ENCODE measurements around the gene LSG1. TPM values are rescaled to one million over a fixed set of nuclear protein-coding genes. Genes with fewer than 3 reads are reported as not detected.

LSG1 gene
- total RNA-seq, 1 experiment from 2014 or later: 45.8 TPM

- no peak for TF ChIP-seq ZNF423 (CRISPR knock-in tag; IDR thresholded peaks at IDR 0.05)
- peak; percentile 74; the same call in 1 of the 2 replicates for TF ChIP-seq ARID4B (CRISPR knock-in tag; IDR thresholded peaks at IDR 0.05; ENCODE audit: borderline replicate concordance)
- TF ChIP-seq CREM (CRISPR knock-in tag; IDR thresholded peaks at IDR 0.05): peak; percentile 73
- TF ChIP-seq RORB (CRISPR knock-in tag; IDR thresholded peaks at IDR 0.05): no peak
- no peak for TF ChIP-seq CBFB (CRISPR knock-in tag; IDR thresholded peaks at IDR 0.05; ENCODE audit: low read depth)
- no peak for TF ChIP-seq ATF3 (CRISPR knock-in tag; conservative IDR thresholded peaks at IDR 0.05)
- no peak for TF ChIP-seq ATF1 (CRISPR knock-in tag; IDR thresholded peaks at IDR 0.05)
- TF ChIP-seq STAT6 (CRISPR knock-in tag; conservative IDR thresholded peaks at IDR 0.05; ENCODE audit: low read depth): no peak
- no peak for TF ChIP-seq SMAD3 (CRISPR knock-in tag; IDR thresholded peaks at IDR 0.05; ENCODE audit: borderline replicate concordance)
- no peak for TF ChIP-seq E2F1 (CRISPR knock-in tag; IDR thresholded peaks at IDR 0.05)
- TF ChIP-seq HMGXB4 (CRISPR knock-in tag; IDR thresholded peaks at IDR 0.05): no peak
- no peak for TF ChIP-seq NR2C2 (CRISPR knock-in tag; IDR thresholded peaks at IDR 0.05)
- TF ChIP-seq USF1 (CRISPR knock-in tag; IDR thresholded peaks at IDR 0.05): no peak
- no peak for TF ChIP-seq JAZF1 (CRISPR knock-in tag; IDR thresholded peaks at IDR 0.05)
- TF ChIP-seq ZNF396 (CRISPR knock-in tag; IDR thresholded peaks at IDR 0.05; ENCODE audit: borderline replicate concordance): no peak
- no peak for TF ChIP-seq ZNF263 (CRISPR knock-in tag; IDR thresholded peaks at IDR 0.05; ENCODE audit: low read depth)
- TF ChIP-seq MAX (CRISPR knock-in tag; IDR thresholded peaks at IDR 0.05): peak; percentile 80
- no peak for TF ChIP-seq ZNF425 (CRISPR knock-in tag; conservative IDR thresholded peaks at IDR 0.05)
- no peak for TF ChIP-seq IRF2 (CRISPR knock-in tag; IDR thresholded peaks at IDR 0.05; ENCODE audit: borderline replicate concordance, low read depth)
- TF ChIP-seq SOX15 (CRISPR knock-in tag; IDR thresholded peaks at IDR 0.05): no peak
- TF ChIP-seq E2F5 (CRISPR knock-in tag; IDR thresholded peaks at IDR 0.05): 0 out of 2 replicates have a peak, but pooled peaks have one; percentile 22
- no peak for TF ChIP-seq ZNF232 (CRISPR knock-in tag; IDR thresholded peaks at IDR 0.05)
- no peak for TF ChIP-seq PRRX2 (CRISPR knock-in tag; IDR thresholded peaks at IDR 0.05)
Observed at GRCh38 chr3:194671900-194672808, at the start of gene LSG1 (continued).
